Endothelial cell (in vitro differentiated cells): ENCODE measurements around the gene DGCR6L. TPM values are rescaled to one million over a fixed set of nuclear protein-coding genes. Genes with fewer than 3 reads are reported as not detected.
"Not testable (repeated sequence)": the region's sequence is repeated elsewhere in the genome, so short reads cannot be mapped to it uniquely, and the experiment has no call there.

Source experiments
- DNase-seq: peaks from one replicate; pipeline ENCODE4 v3.0.0; 2021; ENCODE audit warnings: low spot score
- H3K27ac Mint-ChIP-seq: one replicate; pipeline ENCODE4 v1.8.0; 2021; ENCODE audit warnings: mixed read lengths, inconsistent platforms; ENCODE audit not compliant: unreplicated experiment
- H3K27me3 Mint-ChIP-seq: one replicate; pipeline ENCODE4 v1.8.0; 2021; ENCODE audit warnings: mild to moderate bottlenecking, moderate library complexity, mixed read lengths, inconsistent platforms; ENCODE audit not compliant: unreplicated experiment
- H3K36me3 Mint-ChIP-seq: one replicate; pipeline ENCODE4 v1.8.0; 2021; ENCODE audit warnings: mild to moderate bottlenecking, low read depth, mixed read lengths, inconsistent platforms; ENCODE audit not compliant: unreplicated experiment
- H3K4me1 Mint-ChIP-seq: one replicate; pipeline ENCODE4 v1.8.0; 2021; ENCODE audit warnings: mild to moderate bottlenecking, mixed read lengths, inconsistent platforms; ENCODE audit not compliant: unreplicated experiment
- H3K4me3 Mint-ChIP-seq: one replicate; pipeline ENCODE4 v1.8.0; 2021; ENCODE audit warnings: mild to moderate bottlenecking, mixed read lengths, inconsistent platforms; ENCODE audit not compliant: unreplicated experiment
- H3K9me3 Mint-ChIP-seq: one replicate; pipeline ENCODE4 v1.8.0; 2021; ENCODE audit warnings: mixed read lengths, inconsistent platforms; ENCODE audit not compliant: unreplicated experiment
- CTCF ChIP-seq: fragments of 200-600 bp; sonication (generic); IDR thresholded peaks from one replicate; pipeline ENCODE4 v1.5.0; 2021; ENCODE audit warnings: antibody characterized with exemption; ENCODE audit not compliant: unreplicated experiment
- total RNA-seq: library from RNA; stranded (reverse); fragmentation: NEBNext Ultra II Directional; extraction: Animal tissue kit (Norgen Biotek cat#: 25700); gene quantifications from one replicate; pipeline ENCODE4 v1.2.1, GENCODE V29; 2021; ENCODE audit not compliant: unreplicated experiment

The DGCR6L gene
- total RNA-seq, 1 donor from 2014 or later = 54.2 TPM

- peaks cover 6% of the 10 kb centered on the region for H3K27me3 Mint-ChIP-seq
- H3K4me1 Mint-ChIP-seq = no peaks in the 10 kb centered on the region
- H3K9me3 Mint-ChIP-seq = no peaks in the 10 kb centered on the region
- H3K27ac Mint-ChIP-seq = no peak overlapping the region
- no peak for DNase-seq
- TF ChIP-seq CTCF = no peak
- no peak overlapping the region for H3K4me3 Mint-ChIP-seq
- H3K36me3 Mint-ChIP-seq = no peaks in the 10 kb centered on the region
Observed at GRCh38 chr22:20305894-20306645, 13.8 kb downstream of the DGCR6L start.

GRCh38 chr22:20305230-20305893 lies 14.5 kb downstream of the DGCR6L start:
- H3K27me3 Mint-ChIP-seq, DNase-seq, H3K9me3 Mint-ChIP-seq, H3K4me1 Mint-ChIP-seq, H3K27ac Mint-ChIP-seq, H3K4me3 Mint-ChIP-seq, H3K36me3 Mint-ChIP-seq: not testable (repeated sequence)

GRCh38 chr22:20304646-20305045 lies 15.2 kb downstream of the DGCR6L start:
- Mint-ChIP-seq H3K4me1 (no peaks in the 10 kb centered on the region), H3K27ac (no peak overlapping the region), H3K27me3 (peaks cover 6% of the 10 kb centered on the region), H3K4me3 (no peak overlapping the region), H3K9me3 (no peaks in the 10 kb centered on the region), H3K36me3 (no peaks in the 10 kb centered on the region)
- TF ChIP-seq CTCF = no peak
- DNase-seq = no peak

GRCh38 chr22:20303229-20303534 lies 16.7 kb downstream of the DGCR6L start:
- H3K36me3 Mint-ChIP-seq, H3K27ac Mint-ChIP-seq, H3K4me3 Mint-ChIP-seq, H3K9me3 Mint-ChIP-seq, H3K27me3 Mint-ChIP-seq, H3K4me1 Mint-ChIP-seq, DNase-seq: not testable (repeated sequence)

- Mint-ChIP-seq H3K36me3 (no peaks in the 10 kb centered on the region), H3K4me3 (no peak overlapping the region), H3K4me1 (no peaks in the 10 kb centered on the region), H3K9me3 (no peaks in the 10 kb centered on the region), H3K27ac (no peak overlapping the region), H3K27me3 (peaks cover 13% of the 10 kb centered on the region)
- no peak for DNase-seq
- no peak for TF ChIP-seq CTCF
Observed at GRCh38 chr22:20302438-20303228, 17.2 kb downstream of the DGCR6L start.
